Measurements from ENCODE around the gene TNS1.

The TNS1 gene

GRCh38 chr2:217941886-217942728 lies 60.7 kb downstream of the TNS1 start:
- no peak for DNase-seq

GRCh38 chr2:217941339-217941738 lies 61.5 kb downstream of the TNS1 start:
- no peak for DNase-seq

- no peak for DNase-seq
Observed at GRCh38 chr2:217940261-217941220, 62.3 kb downstream of the TNS1 start.

GRCh38 chr2:217939629-217940245 lies 63.1 kb downstream of the TNS1 start:
- DNase-seq, result no peak

GRCh38 chr2:217939220-217939619 lies 63.6 kb downstream of the TNS1 start:
- no peak for DNase-seq

- no peak for DNase-seq
Observed at GRCh38 chr2:217938036-217938435, 64.8 kb downstream of the TNS1 start.

- no peak for DNase-seq
Observed at GRCh38 chr2:217937446-217937845, 65.3 kb downstream of the TNS1 start.

- DNase-seq, result no peak
Observed at GRCh38 chr2:217936952-217937351, 65.8 kb downstream of the TNS1 start.

GRCh38 chr2:217935901-217936684 lies 66.7 kb downstream of the TNS1 start:
- no peak for DNase-seq

GRCh38 chr2:217935235-217935879 lies 67.4 kb downstream of the TNS1 start:
- DNase-seq, result no peak

GRCh38 chr2:217934321-217935131 lies 68.3 kb downstream of the TNS1 start:
- no peak for DNase-seq

- no peak for DNase-seq
Observed at GRCh38 chr2:217933617-217933993, 69.2 kb downstream of the TNS1 start.

GRCh38 chr2:217932803-217933616 lies 69.8 kb downstream of the TNS1 start:
- no peak for DNase-seq

GRCh38 chr2:217931846-217932560 lies 70.8 kb downstream of the TNS1 start:
- no peak for DNase-seq

GRCh38 chr2:217930761-217931563 lies 71.8 kb downstream of the TNS1 start:
- DNase-seq, result no peak

- no peak for DNase-seq
Observed at GRCh38 chr2:217929757-217930707, 72.8 kb downstream of the TNS1 start.

GRCh38 chr2:217929272-217929671 lies 73.5 kb downstream of the TNS1 start:
- no peak for DNase-seq
